ENCODE results near the gene BSCL2. TPM values are rescaled to one million over a fixed set of nuclear protein-coding genes. Genes with fewer than 3 reads are reported as not detected.
"Not testable (repeated sequence)": the region's sequence is repeated elsewhere in the genome, so short reads cannot be mapped to it uniquely, and the experiment has no call there.

BSCL2 gene
- total RNA-seq, 1 donor from 2014 or later, result 23.7 TPM

DNA sequence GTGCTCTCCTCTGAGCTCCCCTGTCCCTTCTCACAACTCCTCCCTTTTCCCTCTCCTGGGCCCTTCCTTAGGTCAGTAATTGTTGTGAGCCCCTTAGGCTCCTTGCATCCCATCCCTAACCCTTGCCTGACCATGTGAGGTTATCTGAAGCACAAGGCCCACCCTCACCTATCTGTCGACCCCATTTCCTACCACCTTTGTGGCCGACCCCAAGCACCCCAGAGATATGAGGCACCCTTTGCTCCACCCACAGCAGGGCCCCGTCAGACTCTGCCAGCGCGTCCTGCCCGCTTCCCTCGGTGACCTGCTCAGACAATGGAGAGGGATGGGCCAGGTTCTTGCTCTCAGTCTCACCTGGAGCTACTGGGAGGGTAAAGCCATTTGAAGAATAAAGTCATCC is 1.6 kb upstream of the BSCL2 start:
- H3K36me3 ChIP-seq (ENCODE audit: control insufficient read depth, insufficient read depth, low read length), result peaks cover 9% of the 10 kb centered on the region
- FAIRE-seq (no peak), DNase-seq (ENCODE audit: low read depth) (no peak)
- H3K27me3 ChIP-seq (ENCODE audit: control insufficient read depth, insufficient read depth, low read length), result no peaks in the 10 kb centered on the region
- TF ChIP-seq, protein P1, sequence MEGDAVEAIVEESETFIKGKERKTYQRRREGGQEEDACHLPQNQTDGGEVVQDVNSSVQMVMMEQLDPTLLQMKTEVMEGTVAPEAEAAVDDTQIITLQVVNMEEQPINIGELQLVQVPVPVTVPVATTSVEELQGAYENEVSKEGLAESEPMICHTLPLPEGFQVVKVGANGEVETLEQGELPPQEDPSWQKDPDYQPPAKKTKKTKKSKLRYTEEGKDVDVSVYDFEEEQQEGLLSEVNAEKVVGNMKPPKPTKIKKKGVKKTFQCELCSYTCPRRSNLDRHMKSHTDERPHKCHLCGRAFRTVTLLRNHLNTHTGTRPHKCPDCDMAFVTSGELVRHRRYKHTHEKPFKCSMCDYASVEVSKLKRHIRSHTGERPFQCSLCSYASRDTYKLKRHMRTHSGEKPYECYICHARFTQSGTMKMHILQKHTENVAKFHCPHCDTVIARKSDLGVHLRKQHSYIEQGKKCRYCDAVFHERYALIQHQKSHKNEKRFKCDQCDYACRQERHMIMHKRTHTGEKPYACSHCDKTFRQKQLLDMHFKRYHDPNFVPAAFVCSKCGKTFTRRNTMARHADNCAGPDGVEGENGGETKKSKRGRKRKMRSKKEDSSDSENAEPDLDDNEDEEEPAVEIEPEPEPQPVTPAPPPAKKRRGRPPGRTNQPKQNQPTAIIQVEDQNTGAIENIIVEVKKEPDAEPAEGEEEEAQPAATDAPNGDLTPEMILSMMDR (IDR thresholded peaks at IDR 0.05; ENCODE audit: insufficient read depth, low read length, severe bottlenecking), result no peak
- peak overlapping the region; percentile 46 for H3K4me3 ChIP-seq (ENCODE audit: low read depth, low read length)

DNA sequence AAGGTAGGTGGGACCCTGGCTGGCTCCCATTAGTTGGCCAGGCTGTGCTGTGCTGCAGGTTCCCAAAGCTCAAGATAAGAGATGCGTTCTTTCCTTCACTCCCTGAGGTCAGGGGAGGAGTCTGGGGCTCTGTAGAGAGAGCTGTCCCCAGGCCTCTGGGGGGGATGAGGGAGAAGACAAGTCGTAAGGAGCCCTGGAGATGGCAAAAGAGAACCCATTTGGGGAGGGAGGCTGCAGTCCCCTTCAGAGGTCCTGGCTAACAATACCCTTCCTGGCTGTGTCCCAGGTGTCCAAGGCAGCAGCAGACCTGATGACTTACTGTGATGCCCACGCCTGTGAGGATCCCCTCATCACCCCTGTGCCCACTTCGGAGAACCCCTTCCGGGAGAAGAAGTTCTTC is 1.2 kb upstream of the BSCL2 start:
- H3K4me3 ChIP-seq (ENCODE audit: low read depth, low read length), result peak overlapping the region; percentile 46
- DNase-seq (ENCODE audit: low read depth) (no peak), FAIRE-seq (no peak)
- peaks cover 7% of the 10 kb centered on the region for H3K36me3 ChIP-seq (ENCODE audit: control insufficient read depth, insufficient read depth, low read length)
- H3K27me3 ChIP-seq (ENCODE audit: control insufficient read depth, insufficient read depth, low read length), result no peaks in the 10 kb centered on the region
- TF ChIP-seq, protein P1 (IDR thresholded peaks at IDR 0.05; ENCODE audit: insufficient read depth, low read length, severe bottlenecking), result no peak

DNA sequence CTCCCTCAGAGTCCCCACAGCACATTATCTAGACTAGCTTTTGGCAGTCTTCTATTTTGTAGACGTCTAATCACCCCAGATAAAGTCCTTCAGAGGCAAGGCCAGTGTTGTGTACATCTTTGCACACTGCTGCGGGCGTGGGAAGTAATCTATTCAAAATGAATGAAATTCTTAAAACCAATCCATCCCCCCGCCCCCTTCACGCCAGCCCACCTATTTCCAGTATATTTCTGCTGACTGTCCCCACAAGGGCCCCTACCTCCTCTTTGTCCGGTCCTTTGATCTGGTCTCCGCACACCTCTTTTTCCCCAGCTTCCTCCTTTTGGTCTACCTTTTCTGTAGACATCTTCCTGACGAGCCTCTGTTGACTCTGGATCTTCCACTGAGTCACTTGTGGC is 375 bp downstream of the BSCL2 start:
- Histone ChIP-seq H3K27me3 (ENCODE audit: control insufficient read depth, insufficient read depth, low read length) (no peaks in the 10 kb centered on the region), H3K36me3 (ENCODE audit: control insufficient read depth, insufficient read depth, low read length) (peaks cover 5% of the 10 kb centered on the region), H3K4me3 (ENCODE audit: low read depth, low read length) (no peak overlapping the region)
- FAIRE-seq (no peak), DNase-seq (ENCODE audit: low read depth) (no peak)
- TF ChIP-seq, protein P1 (IDR thresholded peaks at IDR 0.05; ENCODE audit: insufficient read depth, low read length, severe bottlenecking), result no peak

DNA sequence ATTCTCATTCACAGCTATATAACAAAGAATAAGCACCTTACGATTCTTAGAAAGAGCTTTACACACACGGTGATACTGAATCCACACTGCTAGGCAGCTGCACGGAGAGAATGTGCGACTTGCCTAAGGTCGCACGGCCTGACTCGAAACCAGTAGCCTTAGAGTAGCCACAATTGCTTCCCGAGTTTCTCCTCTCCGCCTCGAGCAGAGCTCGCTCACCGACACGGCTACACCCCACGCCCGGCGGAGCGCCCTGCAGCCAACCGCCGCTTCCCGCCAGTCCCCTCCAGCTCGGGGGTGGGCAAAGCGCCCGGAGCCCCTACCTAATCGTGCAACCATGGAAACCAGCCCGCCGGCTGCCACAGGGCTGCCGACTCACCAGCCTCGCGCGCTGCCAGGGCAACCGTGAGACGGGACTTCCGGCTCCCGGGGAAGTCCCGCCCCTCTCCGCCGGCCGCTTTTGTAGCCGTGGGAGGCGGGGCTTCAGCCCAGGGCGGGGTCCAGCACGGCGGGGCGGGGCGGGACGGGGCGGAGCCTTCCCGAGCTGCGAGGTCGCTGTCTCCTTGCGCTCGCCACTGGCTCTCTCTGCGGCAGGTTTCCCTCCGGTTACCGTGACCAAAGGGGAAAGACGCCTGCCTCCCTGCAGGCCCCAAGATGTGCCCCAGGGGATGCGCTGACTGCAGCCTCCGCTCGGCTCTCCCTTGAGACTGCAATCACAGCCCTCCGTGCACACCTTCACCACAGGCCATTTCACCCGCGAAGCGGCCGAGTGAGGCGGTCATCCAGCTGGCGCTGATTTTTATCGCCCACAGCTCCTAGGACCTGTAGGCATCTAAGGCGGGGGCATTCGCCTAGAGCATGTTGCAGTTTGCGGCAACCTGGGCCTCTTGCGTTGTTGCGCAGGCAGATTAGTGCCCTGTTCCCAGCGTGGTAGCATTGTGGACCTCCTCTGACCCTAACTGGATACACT is 1.1 kb downstream of the BSCL2 start:
- FAIRE-seq, result no peak
- TF ChIP-seq, protein P1 (IDR thresholded peaks at IDR 0.05; ENCODE audit: insufficient read depth, low read length, severe bottlenecking), result no peak
- Histone ChIP-seq H3K4me3 (ENCODE audit: low read depth, low read length) (peak overlapping the region; percentile 60), H3K27me3 (ENCODE audit: control insufficient read depth, insufficient read depth, low read length) (no peaks in the 10 kb centered on the region), H3K36me3 (ENCODE audit: control insufficient read depth, insufficient read depth, low read length) (peaks cover 4% of the 10 kb centered on the region)
- peak; percentile 76 for DNase-seq (ENCODE audit: low read depth)

DNA sequence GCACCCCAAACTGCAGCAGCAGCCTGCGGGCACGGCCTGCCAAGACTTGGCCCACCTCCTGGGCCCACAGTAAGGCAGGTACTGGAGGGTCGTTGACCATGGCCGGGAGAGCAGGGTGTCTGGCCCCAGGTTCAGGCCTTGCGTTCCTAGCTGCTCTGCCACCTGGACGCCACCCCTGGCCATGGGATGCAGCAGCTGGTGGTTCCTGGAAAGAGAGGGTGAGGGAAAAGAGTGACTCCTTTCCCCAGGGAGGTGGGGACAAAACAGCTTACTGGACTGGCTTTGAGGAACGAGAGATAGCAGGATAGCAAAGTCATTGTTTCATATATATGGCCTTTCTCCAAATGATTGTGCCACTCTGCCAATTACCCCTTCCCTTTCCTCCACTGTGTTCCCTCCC is 1.8 kb downstream of the BSCL2 start:
- DNase-seq (ENCODE audit: low read depth) (no peak), FAIRE-seq (no peak)
- TF ChIP-seq, protein P1 (IDR thresholded peaks at IDR 0.05; ENCODE audit: insufficient read depth, low read length, severe bottlenecking), result no peak
- no peaks in the 10 kb centered on the region for H3K27me3 ChIP-seq (ENCODE audit: control insufficient read depth, insufficient read depth, low read length)
- H3K36me3 ChIP-seq (ENCODE audit: control insufficient read depth, insufficient read depth, low read length), result peaks cover 2% of the 10 kb centered on the region
- H3K4me3 ChIP-seq (ENCODE audit: low read depth, low read length), result peak overlapping the region; percentile 60

DNA sequence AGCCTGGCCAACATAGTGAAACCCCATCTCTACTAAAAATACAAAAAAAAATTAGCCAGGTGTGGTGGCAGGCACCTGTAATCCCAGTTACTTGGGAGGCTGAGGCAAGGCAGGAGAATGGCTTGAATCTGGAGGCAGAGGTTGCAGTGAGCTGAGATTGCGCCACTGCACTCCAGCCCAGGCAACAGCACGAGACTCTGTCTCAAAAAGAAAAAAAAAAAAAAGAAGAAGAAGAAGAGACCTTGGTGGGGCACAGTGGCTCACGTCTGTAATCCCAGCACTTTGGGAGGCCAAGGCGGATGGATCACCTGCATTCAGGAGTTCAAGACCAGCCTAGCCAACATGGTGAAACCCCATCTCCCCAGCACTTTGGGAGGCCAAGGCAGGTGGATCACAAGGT is 3.3 kb downstream of the BSCL2 start:
- H3K4me3 ChIP-seq (ENCODE audit: low read depth, low read length); DNase-seq (ENCODE audit: low read depth); FAIRE-seq; H3K36me3 ChIP-seq (ENCODE audit: control insufficient read depth, insufficient read depth, low read length); H3K27me3 ChIP-seq (ENCODE audit: control insufficient read depth, insufficient read depth, low read length): not testable (repeated sequence)

Data from bronchial epithelial cell (primary cell).